ENCODE results near the gene MTR.

The MTR gene

DNA sequence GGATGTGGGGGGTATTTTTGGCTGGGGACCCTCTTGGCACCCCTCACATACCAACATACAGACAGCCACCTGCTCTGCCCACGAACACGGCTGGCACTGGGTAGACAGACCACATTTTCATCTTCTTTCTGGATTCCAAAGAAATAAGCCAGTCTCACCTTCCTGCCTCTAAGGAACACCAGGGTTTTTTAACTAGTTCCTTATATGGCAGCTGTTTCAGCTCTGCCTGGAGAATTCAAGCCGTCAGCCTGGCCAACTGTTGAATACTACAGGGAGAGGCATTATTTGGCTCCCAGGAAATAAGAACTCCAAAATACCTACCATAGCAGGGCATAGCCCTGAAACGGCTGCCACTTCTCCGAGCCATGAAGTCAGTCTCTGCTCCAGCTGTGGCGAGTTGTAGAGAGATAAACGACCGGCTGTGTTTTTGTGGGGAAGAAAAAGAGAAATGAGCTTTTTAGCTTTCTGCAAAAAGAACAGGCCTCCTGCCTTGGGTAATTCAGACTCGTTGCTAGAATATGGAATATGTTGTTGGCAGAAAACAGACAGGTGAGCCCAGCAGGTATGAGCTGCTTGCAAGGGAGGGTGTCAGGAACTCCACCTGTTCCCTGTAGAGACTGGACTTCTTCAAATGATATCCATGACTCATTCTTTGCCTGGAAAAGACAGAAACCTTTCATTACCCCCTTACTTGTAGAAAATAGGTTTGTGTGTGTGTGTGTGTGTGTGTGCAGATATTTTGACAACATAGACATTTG, 157.3 kb downstream of the MTR start:
- no peak for TF ChIP-seq POLR2AphosphoS5 (IDR thresholded peaks at IDR 0.05; ENCODE audit: low read depth, low read length)
- TF ChIP-seq TAF1 (IDR thresholded peaks at IDR 0.05; ENCODE audit: borderline replicate concordance, insufficient read depth, low read length), result no peak
- TF ChIP-seq SIN3A (IDR thresholded peaks at IDR 0.05; ENCODE audit: borderline replicate concordance, insufficient read depth, low read length), result no peak
- TF ChIP-seq FOXP2 (optimal IDR thresholded peaks at IDR 0.05; ENCODE audit: borderline replicate concordance, extremely low read depth, extremely low read length, insufficient read depth), result no peak
- TF ChIP-seq, protein P1, sequence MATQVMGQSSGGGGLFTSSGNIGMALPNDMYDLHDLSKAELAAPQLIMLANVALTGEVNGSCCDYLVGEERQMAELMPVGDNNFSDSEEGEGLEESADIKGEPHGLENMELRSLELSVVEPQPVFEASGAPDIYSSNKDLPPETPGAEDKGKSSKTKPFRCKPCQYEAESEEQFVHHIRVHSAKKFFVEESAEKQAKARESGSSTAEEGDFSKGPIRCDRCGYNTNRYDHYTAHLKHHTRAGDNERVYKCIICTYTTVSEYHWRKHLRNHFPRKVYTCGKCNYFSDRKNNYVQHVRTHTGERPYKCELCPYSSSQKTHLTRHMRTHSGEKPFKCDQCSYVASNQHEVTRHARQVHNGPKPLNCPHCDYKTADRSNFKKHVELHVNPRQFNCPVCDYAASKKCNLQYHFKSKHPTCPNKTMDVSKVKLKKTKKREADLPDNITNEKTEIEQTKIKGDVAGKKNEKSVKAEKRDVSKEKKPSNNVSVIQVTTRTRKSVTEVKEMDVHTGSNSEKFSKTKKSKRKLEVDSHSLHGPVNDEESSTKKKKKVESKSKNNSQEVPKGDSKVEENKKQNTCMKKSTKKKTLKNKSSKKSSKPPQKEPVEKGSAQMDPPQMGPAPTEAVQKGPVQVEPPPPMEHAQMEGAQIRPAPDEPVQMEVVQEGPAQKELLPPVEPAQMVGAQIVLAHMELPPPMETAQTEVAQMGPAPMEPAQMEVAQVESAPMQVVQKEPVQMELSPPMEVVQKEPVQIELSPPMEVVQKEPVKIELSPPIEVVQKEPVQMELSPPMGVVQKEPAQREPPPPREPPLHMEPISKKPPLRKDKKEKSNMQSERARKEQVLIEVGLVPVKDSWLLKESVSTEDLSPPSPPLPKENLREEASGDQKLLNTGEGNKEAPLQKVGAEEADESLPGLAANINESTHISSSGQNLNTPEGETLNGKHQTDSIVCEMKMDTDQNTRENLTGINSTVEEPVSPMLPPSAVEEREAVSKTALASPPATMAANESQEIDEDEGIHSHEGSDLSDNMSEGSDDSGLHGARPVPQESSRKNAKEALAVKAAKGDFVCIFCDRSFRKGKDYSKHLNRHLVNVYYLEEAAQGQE (IDR thresholded peaks at IDR 0.05; ENCODE audit: insufficient read depth in 1 of 2, low read depth in 2 of 2, low read length in 2 of 2), result no peak

GRCh38 chr1:236953151-236953700, 158.1 kb downstream of the MTR start:
- TF ChIP-seq SIN3A (IDR thresholded peaks at IDR 0.05; ENCODE audit: borderline replicate concordance, insufficient read depth, low read length) (no peak), POLR2AphosphoS5 (IDR thresholded peaks at IDR 0.05; ENCODE audit: low read depth, low read length) (no peak), TAF1 (IDR thresholded peaks at IDR 0.05; ENCODE audit: borderline replicate concordance, insufficient read depth, low read length) (no peak), FOXP2 (optimal IDR thresholded peaks at IDR 0.05; ENCODE audit: borderline replicate concordance, extremely low read depth, extremely low read length, insufficient read depth) (no peak)
- TF ChIP-seq, protein P1 (IDR thresholded peaks at IDR 0.05; ENCODE audit: insufficient read depth in 1 of 2, low read depth in 2 of 2, low read length in 2 of 2), result no peak

Measured in PFSK-1 (cell line).